MM.1S (cell line): Measurements from ENCODE around the gene KLHL11.

Source experiments
- DNase-seq: peaks from one replicate; pipeline ENCODE4 v3.0.0-alpha.2; 2015
- H2AFZ ChIP-seq: fragments of 300-600 bp; sonication (generic); 2 replicates; pipeline ENCODE4 v1.6.0; 2016; ENCODE audit warnings: antibody characterized with exemption, low read length
- H3F3A ChIP-seq: fragments of 300-600 bp; sonication (generic); 2 replicates; pipeline ENCODE4 v1.6.1; 2016; ENCODE audit warnings: mild to moderate bottlenecking, antibody characterized with exemption, low read length, moderate library complexity, mixed read lengths; ENCODE audit not compliant: insufficient read depth
- H3K27ac ChIP-seq: fragments of 300-600 bp; sonication (generic); 2 replicates; pipeline ENCODE4 v1.5.1; 2016; ENCODE audit warnings: mild to moderate bottlenecking, low read length
- H3K27me3 ChIP-seq: fragments of 300-600 bp; sonication (generic); replicated peaks from 2 replicates; pipeline ENCODE4 v1.6.0; 2016; ENCODE audit warnings: low read length; ENCODE audit not compliant: insufficient read depth
- H3K36me3 ChIP-seq: fragments of 300-600 bp; sonication (generic); replicated peaks from 2 replicates; pipeline ENCODE4 v1.6.1; 2016; ENCODE audit warnings: mild to moderate bottlenecking, low read length, mixed read lengths; ENCODE audit not compliant: insufficient read depth
- H3K4me1 ChIP-seq: fragments of 300-600 bp; sonication (generic); 2 replicates; pipeline ENCODE4 v1.6.1; 2016; ENCODE audit warnings: low read length, mixed read lengths
- H3K4me2 ChIP-seq: fragments of 300-600 bp; sonication (generic); 2 replicates; pipeline ENCODE4 v1.6.0; 2016; ENCODE audit warnings: low read depth, low read length
- H3K4me3 ChIP-seq: fragments of 300-600 bp; sonication (generic); 2 replicates; pipeline ENCODE4 v1.5.1; 2016; ENCODE audit warnings: low read length, mixed read lengths
- H3K79me2 ChIP-seq: fragments of 300-600 bp; sonication (generic); 2 replicates; pipeline ENCODE4 v1.6.1; 2016; ENCODE audit warnings: mixed run types, low read length, mixed read lengths
- H3K9ac ChIP-seq: fragments of 300-600 bp; sonication (generic); 2 replicates; pipeline ENCODE4 v1.6.1; 2016; ENCODE audit warnings: low read length, mixed read lengths
- H3K9me2 ChIP-seq: fragments of 300-600 bp; sonication (generic); replicated peaks from 2 replicates; pipeline ENCODE4 v1.6.1; 2016; ENCODE audit warnings: mild to moderate bottlenecking, low read length, mixed read lengths; ENCODE audit not compliant: insufficient read depth
- H3K9me3 ChIP-seq: fragments of 300-600 bp; sonication (generic); replicated peaks from 2 replicates; pipeline ENCODE4 v1.6.1; 2016; ENCODE audit warnings: mild to moderate bottlenecking, low read length, mixed read lengths; ENCODE audit not compliant: insufficient read depth
- H4K20me1 ChIP-seq: fragments of 300-600 bp; sonication (generic); 2 replicates; pipeline ENCODE4 v1.6.1; 2016; ENCODE audit warnings: mild to moderate bottlenecking, low read length, moderate library complexity, mixed read lengths; ENCODE audit not compliant: insufficient read depth
- CTCF ChIP-seq: fragments of 300-600 bp; sonication (generic); IDR thresholded peaks from 2 replicates; pipeline ENCODE4 v1.5.1; 2016; ENCODE audit warnings: antibody characterized with exemption, low read length, mixed read lengths
- EZH2 ChIP-seq: fragments of 300-600 bp; sonication (generic); optimal IDR thresholded peaks from 2 replicates; pipeline ENCODE3; 2017; ENCODE audit warnings: low read depth, mild to moderate bottlenecking, antibody characterized with exemption, low read length, mixed read lengths
- EZH2phosphoT487 ChIP-seq: fragments of 300-600 bp; sonication (generic); IDR thresholded peaks from 2 replicates; pipeline ENCODE4 v1.6.1; 2018; ENCODE audit warnings: antibody characterized with exemption, low read length

KLHL11 gene

GRCh38 chr17:41837761-41838538 is 27.3 kb downstream of the KLHL11 start, which contains the start of gene KLHL10:
KLHL10 (plus strand) TSS chr17:41837825; CDS start chr17:41837933, 108 bp downstream.
- TF ChIP-seq EZH2 (no peak), EZH2phosphoT487 (no peak), CTCF (no peak)
- H3K36me3 ChIP-seq: no peaks in the 10 kb centered on the region
- H3K79me2 ChIP-seq: no peaks in the 10 kb centered on the region
- H3K9ac ChIP-seq: peak within 1 kb of the TSS; percentile 37; the same call in 1 of the 2 replicates
- H3K27ac ChIP-seq: no peak within 1 kb of the TSS
- peak within 1 kb of the TSS; percentile 79 for H2AFZ ChIP-seq
- DNase-seq: no peak
- H3K4me1 ChIP-seq: peaks cover 6% of the 10 kb centered on the region; the same call in 1 of the 2 replicates
- H3K9me2 ChIP-seq: no peaks in the 10 kb centered on the region
- no peaks in the 10 kb centered on the region for H3K27me3 ChIP-seq
- H3K9me3 ChIP-seq: no peaks in the 10 kb centered on the region
- peak within 1 kb of the TSS; percentile 82 for H3K4me2 ChIP-seq
- no peaks in the 10 kb centered on the region for H4K20me1 ChIP-seq
- no peaks in the 10 kb centered on the region for H3F3A ChIP-seq
- H3K4me3 ChIP-seq: peak within 1 kb of the TSS; percentile 87; the same call in 1 of the 2 replicates

- TF ChIP-seq CTCF (no peak), EZH2 (no peak), EZH2phosphoT487 (no peak)
- no peaks in the 10 kb centered on the region for H3K9me2 ChIP-seq
- H3K79me2 ChIP-seq: no peaks in the 10 kb centered on the region
- peak overlapping the region; percentile 82 for H3K4me2 ChIP-seq
- no peaks in the 10 kb centered on the region for H4K20me1 ChIP-seq
- H3K36me3 ChIP-seq: no peaks in the 10 kb centered on the region
- H3K27ac ChIP-seq: no peak overlapping the region
- peak overlapping the region; percentile 37; the same call in 1 of the 2 replicates for H3K9ac ChIP-seq
- H3K4me1 ChIP-seq: peaks cover 6% of the 10 kb centered on the region; the same call in 1 of the 2 replicates
- no peaks in the 10 kb centered on the region for H3K27me3 ChIP-seq
- no peaks in the 10 kb centered on the region for H3F3A ChIP-seq
- peak overlapping the region; percentile 87 for H3K4me3 ChIP-seq
- no peaks in the 10 kb centered on the region for H3K9me3 ChIP-seq
- peak overlapping the region; percentile 79 for H2AFZ ChIP-seq
- DNase-seq: no peak
Measured at GRCh38 chr17:41836550-41837196, 28.6 kb downstream of the KLHL11 start.

GRCh38 chr17:41835800-41836549 is 29.2 kb downstream of the KLHL11 start, which contains the start of gene NT5C3B:
NT5C3B (minus strand) TSS chr17:41836232; CDS start chr17:41836193, 39 bp downstream.
- H3K27ac ChIP-seq: no peak within 1 kb of the TSS

More at GRCh38 chr17:41835800-41836549, 29.2 kb downstream of the KLHL11 start, which contains the start of gene NT5C3B:
- no peaks in the 10 kb centered on the region for H3K9me2 ChIP-seq
- peak within 1 kb of the TSS; percentile 79 for H2AFZ ChIP-seq
- H3F3A ChIP-seq: no peaks in the 10 kb centered on the region
- peak; percentile 52 for DNase-seq
- H3K36me3 ChIP-seq: no peaks in the 10 kb centered on the region
- peak within 1 kb of the TSS; percentile 79 for H3K9ac ChIP-seq
- no peaks in the 10 kb centered on the region for H4K20me1 ChIP-seq
- H3K4me1 ChIP-seq: peaks cover 6% of the 10 kb centered on the region; the same call in 1 of the 2 replicates
- no peaks in the 10 kb centered on the region for H3K27me3 ChIP-seq
- peak within 1 kb of the TSS; percentile 87 for H3K4me3 ChIP-seq
- no peak for TF ChIP-seq EZH2
- H3K79me2 ChIP-seq: no peaks in the 10 kb centered on the region
- H3K9me3 ChIP-seq: no peaks in the 10 kb centered on the region
- peak within 1 kb of the TSS; percentile 82 for H3K4me2 ChIP-seq
